ENCODE data around the gene SYT6. TPM values are rescaled to one million over a fixed set of nuclear protein-coding genes. Genes with fewer than 3 reads are reported as not detected.

The SYT6 gene
- total and polyA plus RNA-seq, 2 of the 13 experiments (the other 11 are each of a cell fraction or from before 2014, with no cell fraction given), result not detected

GRCh38 chr1:114094675-114095074, 59.0 kb downstream of the SYT6 start:
- ATAC-seq, result no peak
- TF ChIP-seq ZNF547 (CRISPR knock-in tag; IDR thresholded peaks at IDR 0.05), result no peak
- TF ChIP-seq TEF (CRISPR knock-in tag; IDR thresholded peaks at IDR 0.05), result no peak
- TF ChIP-seq ZC3H4 (CRISPR knock-in tag; IDR thresholded peaks at IDR 0.05; ENCODE audit: borderline replicate concordance), result no peak
- TF ChIP-seq, protein P1, sequence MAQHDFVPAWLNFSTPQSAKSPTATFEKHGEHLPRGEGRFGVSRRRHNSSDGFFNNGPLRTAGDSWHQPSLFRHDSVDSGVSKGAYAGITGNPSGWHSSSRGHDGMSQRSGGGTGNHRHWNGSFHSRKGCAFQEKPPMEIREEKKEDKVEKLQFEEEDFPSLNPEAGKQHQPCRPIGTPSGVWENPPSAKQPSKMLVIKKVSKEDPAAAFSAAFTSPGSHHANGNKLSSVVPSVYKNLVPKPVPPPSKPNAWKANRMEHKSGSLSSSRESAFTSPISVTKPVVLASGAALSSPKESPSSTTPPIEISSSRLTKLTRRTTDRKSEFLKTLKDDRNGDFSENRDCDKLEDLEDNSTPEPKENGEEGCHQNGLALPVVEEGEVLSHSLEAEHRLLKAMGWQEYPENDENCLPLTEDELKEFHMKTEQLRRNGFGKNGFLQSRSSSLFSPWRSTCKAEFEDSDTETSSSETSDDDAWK (CRISPR knock-in tag; IDR thresholded peaks at IDR 0.05), result no peak
- no peak for TF ChIP-seq PLRG1 (conservative IDR thresholded peaks at IDR 0.05)
- TF ChIP-seq JUN (CRISPR knock-in tag; IDR thresholded peaks at IDR 0.05), result no peak
- TF ChIP-seq CBX1 (IDR thresholded peaks at IDR 0.05; ENCODE audit: low read depth), result no peak
- no peak for TF ChIP-seq ZBTB4 (CRISPR knock-in tag; IDR thresholded peaks at IDR 0.05; ENCODE audit: borderline replicate concordance)
- TF ChIP-seq ZBTB37 (CRISPR knock-in tag; IDR thresholded peaks at IDR 0.05), result no peak
- TF ChIP-seq RFX1 (IDR thresholded peaks at IDR 0.05), result no peak
- TF ChIP-seq HMG20B (CRISPR knock-in tag; conservative IDR thresholded peaks at IDR 0.05), result no peak
- TF ChIP-seq ZNF263 (CRISPR knock-in tag; IDR thresholded peaks at IDR 0.05), result no peak
- ChIA-PET POLR2A (no interaction called here), CTCF (ENCODE audit: low intra/inter-chr PET ratio, low total read pairs) (no interaction called here)
- Histone ChIP-seq H3K4me3 (replicated peaks in 1 of 3; ENCODE audit: insufficient read depth in 1 of 3, low read depth in 2 of 3, low read length in 3 of 3) (no peak overlapping the region), H3K36me3 (replicated peaks in 1 of 2; ENCODE audit: control insufficient read depth in 1 of 2, insufficient read depth in 2 of 2, low read length in 2 of 2) (no peaks in the 10 kb centered on the region), H2AFZ (ENCODE audit: low read length) (no peak overlapping the region), H3K9ac (ENCODE audit: insufficient read depth, low read depth, low read length) (no peak overlapping the region), H3K4me1 (ENCODE audit: insufficient read depth, low read length) (no peaks in the 10 kb centered on the region), H3K9me3 (ENCODE audit: low read length) (no peaks in the 10 kb centered on the region), H3K27ac (ENCODE audit: extremely low read length, insufficient read depth, low read length) (no peak overlapping the region), H4K20me1 (ENCODE audit: insufficient read depth, low read length) (no peaks in the 10 kb centered on the region), H3K4me2 (ENCODE audit: low read depth, low read length) (no peak overlapping the region), H3K27me3 (ENCODE audit: control insufficient read depth in 1 of 2, insufficient read depth in 2 of 2, low read length in 2 of 2) (peaks cover 0 to 14% of the 10 kb centered on the region in 2 experiments; a peak in 2 of 5 replicates), H3K79me2 (ENCODE audit: insufficient read depth, low read length) (no peaks in the 10 kb centered on the region)
- FAIRE-seq, result no peak
- intact Hi-C loops (cut with micrococcal nuclease; ENCODE audit: unreplicated experiment) (no loop called here), in situ Hi-C loops (cut with HindIII; ENCODE audit: extremely low pct_ligation_motif_present, low pct_unique_long_range_greater_than_20kb) (no loop called here)
- DNase-seq (ENCODE audit: low spot score), result no peak
- 55% methylated on average over 9 of the region's 9 CpGs for WGBS (ENCODE audit: low lambda C conversion rate)
- no TSS peak for BruUV-seq (replicated peaks)

Measured in HepG2 (cell line).